EH (cell line): Measurements from ENCODE around the gene ASPM.
A peak's percentile ranks its signal among the peaks of the same experiment; 100 is the strongest.

Source experiments
- DNase-seq: peaks from one replicate; pipeline ENCODE4 v3.0.0-alpha.2; 2015; ENCODE audit warnings: low read depth

The ASPM gene, protein sequence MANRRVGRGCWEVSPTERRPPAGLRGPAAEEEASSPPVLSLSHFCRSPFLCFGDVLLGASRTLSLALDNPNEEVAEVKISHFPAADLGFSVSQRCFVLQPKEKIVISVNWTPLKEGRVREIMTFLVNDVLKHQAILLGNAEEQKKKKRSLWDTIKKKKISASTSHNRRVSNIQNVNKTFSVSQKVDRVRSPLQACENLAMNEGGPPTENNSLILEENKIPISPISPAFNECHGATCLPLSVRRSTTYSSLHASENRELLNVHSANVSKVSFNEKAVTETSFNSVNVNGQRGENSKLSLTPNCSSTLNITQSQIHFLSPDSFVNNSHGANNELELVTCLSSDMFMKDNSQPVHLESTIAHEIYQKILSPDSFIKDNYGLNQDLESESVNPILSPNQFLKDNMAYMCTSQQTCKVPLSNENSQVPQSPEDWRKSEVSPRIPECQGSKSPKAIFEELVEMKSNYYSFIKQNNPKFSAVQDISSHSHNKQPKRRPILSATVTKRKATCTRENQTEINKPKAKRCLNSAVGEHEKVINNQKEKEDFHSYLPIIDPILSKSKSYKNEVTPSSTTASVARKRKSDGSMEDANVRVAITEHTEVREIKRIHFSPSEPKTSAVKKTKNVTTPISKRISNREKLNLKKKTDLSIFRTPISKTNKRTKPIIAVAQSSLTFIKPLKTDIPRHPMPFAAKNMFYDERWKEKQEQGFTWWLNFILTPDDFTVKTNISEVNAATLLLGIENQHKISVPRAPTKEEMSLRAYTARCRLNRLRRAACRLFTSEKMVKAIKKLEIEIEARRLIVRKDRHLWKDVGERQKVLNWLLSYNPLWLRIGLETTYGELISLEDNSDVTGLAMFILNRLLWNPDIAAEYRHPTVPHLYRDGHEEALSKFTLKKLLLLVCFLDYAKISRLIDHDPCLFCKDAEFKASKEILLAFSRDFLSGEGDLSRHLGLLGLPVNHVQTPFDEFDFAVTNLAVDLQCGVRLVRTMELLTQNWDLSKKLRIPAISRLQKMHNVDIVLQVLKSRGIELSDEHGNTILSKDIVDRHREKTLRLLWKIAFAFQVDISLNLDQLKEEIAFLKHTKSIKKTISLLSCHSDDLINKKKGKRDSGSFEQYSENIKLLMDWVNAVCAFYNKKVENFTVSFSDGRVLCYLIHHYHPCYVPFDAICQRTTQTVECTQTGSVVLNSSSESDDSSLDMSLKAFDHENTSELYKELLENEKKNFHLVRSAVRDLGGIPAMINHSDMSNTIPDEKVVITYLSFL (N-terminal part only)

GRCh38 chr1:197146101-197147095 lies at the start of gene ASPM:
ASPM (minus strand) TSS chr1:197146669; CDS start chr1:197146437, 232 bp downstream.
- DNase-seq = peak; percentile 96

- peak; percentile 31 for DNase-seq
Observed at GRCh38 chr1:197195100-197195499, 48.6 kb upstream of the ASPM start.

GRCh38 chr1:197184190-197184589 lies 37.7 kb upstream of the ASPM start:
- DNase-seq = peak; percentile 19

- DNase-seq = no peak
Observed at GRCh38 chr1:197183195-197183748, 36.8 kb upstream of the ASPM start.

- DNase-seq = no peak
Observed at GRCh38 chr1:197182716-197183115, 36.2 kb upstream of the ASPM start.

DNA sequence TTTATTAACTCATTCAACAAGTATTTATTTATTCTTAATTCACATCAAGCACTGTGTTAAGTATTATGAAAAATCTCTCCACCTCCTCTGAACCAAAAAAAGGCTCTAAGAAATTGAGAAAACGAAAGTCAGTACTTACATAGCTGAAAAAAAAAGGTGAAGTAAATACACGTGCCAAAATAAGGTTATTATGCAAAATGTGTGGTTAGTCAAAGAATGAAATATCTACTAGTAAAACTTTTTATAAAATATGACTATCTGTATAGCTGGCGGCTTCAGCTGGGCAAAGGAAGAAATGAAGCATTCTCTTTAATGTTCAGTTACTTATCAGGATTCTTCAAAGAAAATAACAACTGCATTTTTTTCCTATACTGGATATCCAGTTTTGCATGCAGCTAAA lies 35.5 kb upstream of the ASPM start:
- DNase-seq = no peak

DNA sequence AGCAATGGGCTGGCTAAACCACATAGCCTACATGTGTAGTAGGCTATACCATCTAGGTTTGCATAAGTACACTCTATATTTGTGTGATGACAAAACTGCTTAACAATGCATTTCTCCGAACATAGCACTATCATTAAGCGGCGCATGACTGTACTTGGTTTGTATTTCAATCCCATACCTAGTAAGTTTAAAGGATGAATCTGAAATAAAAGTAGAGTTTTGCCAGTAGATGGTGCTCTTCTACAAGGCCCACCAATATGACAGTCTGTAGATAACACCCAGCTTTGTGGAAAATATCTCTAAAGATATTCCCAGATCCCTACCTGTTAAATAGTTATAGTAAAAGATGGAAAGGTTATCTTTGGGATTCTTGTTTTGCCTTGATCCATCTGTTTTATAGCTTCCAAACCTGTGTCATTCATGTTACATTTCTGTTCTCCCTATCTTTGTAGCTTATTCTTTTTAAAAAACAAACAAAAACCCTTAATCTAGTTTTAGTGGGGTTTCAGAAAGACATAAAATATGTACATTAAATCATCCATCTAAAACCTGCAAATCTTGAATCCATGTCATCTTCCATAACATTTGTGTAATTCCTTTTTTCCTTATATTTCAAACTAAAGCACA lies 33.9 kb upstream of the ASPM start:
- DNase-seq = peak; percentile 68

- DNase-seq = peak; percentile 81
Observed at GRCh38 chr1:197178998-197179397, 32.5 kb upstream of the ASPM start.

DNA sequence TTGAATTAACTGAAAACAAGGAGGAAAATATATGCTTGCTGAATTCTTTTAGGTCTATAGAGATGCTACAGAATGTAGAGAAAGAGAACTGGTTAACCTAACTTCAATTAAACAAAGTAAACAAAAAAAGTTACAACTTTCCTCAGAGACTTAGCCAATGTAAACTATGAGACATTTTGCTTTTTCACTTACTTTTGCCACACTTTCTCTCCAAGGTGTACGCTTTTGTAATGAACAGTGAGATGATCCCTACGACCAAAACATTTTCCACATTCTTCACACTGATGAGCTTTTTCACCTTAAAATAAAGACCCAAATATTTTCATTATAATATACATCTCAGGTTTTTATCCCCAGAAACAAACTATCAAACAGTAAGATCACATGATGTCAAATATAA lies 28.3 kb upstream of the ASPM start:
- no peak for DNase-seq

GRCh38 chr1:197173571-197174507 lies 27.4 kb upstream of the ASPM start:
- DNase-seq = peak; percentile 45

DNA sequence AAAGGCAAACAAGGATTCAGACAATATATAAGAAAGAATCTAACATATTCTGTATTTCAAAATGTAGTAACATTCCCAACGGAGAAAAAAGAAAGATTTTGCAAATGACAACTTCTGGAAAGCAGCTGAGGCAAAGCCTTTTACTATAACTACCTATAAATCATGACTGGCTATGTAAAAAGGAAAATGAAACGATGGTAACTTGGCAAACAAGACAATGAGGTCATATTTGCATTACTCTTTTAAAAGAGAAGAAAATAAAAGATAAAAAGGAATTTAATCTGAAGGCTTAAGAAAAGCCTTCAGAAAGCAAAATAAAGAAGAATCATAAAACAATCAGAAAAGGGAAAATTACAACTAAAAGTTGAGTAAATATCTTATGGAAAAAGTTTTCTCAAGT lies 25.1 kb upstream of the ASPM start:
- no peak for DNase-seq

DNA sequence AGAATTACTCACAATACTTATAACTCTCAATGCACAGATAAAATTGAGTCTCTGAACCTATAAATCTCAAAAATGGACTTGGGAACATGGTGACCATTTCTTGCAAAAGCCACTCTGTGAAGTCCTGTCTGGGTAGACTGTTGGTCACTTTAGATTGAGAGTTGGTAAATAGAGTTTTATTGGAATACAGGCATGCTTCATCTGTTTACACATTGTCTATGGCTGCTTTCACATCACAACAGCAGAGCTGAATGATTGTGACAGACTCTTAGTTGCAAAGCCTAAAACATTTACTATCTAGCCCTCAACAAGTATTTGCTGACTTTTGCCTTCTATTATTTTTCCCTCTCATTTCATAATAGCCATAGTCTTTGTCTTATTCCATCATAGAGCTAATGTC lies 24.1 kb upstream of the ASPM start:
- DNase-seq = no peak

DNA sequence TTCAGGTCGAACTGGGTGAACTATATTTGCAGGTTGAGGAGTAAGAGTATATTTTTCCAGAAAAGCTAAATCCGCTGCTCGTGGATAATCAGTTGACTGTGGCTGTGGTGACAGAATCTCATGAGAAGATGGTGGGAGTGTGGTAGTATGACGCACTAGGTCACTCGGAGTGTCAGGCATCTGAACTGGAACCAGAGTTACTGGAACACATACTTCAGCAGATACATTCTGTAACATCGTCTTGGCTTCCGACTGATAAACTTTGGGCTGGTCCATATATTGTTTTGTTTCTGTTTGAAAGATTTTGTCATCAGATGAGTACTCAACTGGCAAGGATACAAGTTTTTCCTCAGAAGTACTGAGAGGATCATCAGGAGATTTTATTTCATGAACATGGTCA lies 13.0 kb upstream of the ASPM start:
- no peak for DNase-seq

DNA sequence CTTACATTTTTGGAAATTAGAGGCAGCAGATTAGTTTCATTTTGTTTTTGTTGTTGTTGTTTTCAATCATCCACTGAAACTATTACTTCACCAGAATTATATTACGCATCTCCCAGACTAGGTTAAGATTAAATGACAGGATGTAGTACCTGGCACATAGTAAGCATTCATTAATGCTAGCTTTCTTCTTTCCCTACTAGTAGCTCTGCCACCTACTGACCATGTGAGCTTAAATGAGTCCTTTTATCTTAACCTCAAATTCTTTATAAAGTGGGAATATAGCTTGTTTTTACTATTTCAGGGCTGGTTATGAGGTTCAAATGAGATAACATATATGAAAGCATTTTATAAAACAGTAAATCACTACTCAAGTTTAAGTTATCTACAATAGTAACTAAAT lies 10.2 kb upstream of the ASPM start:
- no peak for DNase-seq

- no peak for DNase-seq
Observed at GRCh38 chr1:197152662-197153061, 6.2 kb upstream of the ASPM start.

DNA sequence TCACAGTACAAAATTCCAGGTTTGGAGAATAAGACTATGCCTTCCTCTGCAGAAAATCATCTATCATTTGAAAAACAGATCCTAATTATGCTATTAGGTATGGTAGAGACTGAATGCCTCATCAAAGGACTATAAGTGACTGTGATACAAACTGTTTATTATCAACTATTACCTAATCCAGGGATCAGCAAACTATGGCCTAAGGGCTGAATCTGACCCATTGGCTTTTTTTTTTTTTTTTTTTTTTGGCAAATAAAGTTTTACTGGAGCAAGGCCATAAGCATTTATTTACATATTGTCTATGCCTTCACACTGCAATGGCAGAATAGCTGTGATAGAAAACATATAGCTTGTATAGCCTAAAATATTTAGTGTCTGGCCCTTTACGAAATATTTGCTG lies 4.7 kb upstream of the ASPM start:
- no peak for DNase-seq

DNA sequence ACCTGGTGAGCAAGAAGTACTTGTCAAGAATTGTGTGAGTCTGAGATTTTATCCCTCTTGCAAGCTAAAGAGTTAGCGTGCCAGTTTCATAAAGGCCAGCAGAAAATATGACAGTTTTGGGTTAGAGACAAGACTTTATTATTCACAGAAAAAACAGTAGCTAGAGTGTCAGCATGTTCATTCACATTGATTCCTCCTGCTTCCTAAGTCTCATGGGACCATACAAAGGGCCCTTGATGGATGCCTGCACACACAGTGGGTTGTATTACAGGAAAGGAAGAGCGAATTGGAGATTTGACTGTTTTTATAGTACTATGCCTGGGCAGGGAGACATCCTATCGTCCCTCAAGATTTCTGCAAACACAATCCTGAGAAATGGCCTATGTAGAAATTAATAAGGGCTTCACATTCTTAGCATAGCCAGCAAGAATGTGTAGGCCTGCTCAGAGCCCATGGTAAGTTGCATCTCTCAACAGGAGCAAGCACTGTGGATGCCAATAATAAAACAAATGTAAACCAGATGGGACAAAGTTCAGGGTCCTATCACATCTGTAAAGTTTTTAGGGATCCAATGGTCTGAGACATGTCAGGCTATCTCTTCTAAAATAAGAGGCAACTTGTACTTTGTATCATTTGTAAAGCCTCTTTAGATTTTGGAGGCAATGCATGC lies 4.0 kb upstream of the ASPM start:
- DNase-seq = peak; percentile 44

- no peak for DNase-seq
Observed at GRCh38 chr1:197149340-197149739, 2.9 kb upstream of the ASPM start.
